Loucy (cell line): ENCODE measurements around the gene AKR1B15.

Experiments used
- H2AFZ ChIP-seq: fragments of 200-600 bp; sonication (generic); 2 replicates; pipeline ENCODE4 v1.6.0; 2016; ENCODE audit warnings: antibody characterized with exemption, mild to moderate bottlenecking, low read length, moderate library complexity
- H3F3A ChIP-seq: fragments of 200-600 bp; 2 replicates; pipeline ENCODE4 v1.6.0; 2016; ENCODE audit warnings: antibody characterized with exemption, low read depth, mild to moderate bottlenecking
- H3K27me3 ChIP-seq: fragments of 200-600 bp; sonication (generic); 2 replicates; pipeline ENCODE4 v1.6.1; 2014; ENCODE audit warnings: low read length, mild to moderate bottlenecking; ENCODE audit not compliant: insufficient read depth, poor library complexity, severe bottlenecking
- H3K36me3 ChIP-seq: fragments of 200-600 bp; sonication (generic); 2 replicates; pipeline ENCODE4 v1.6.1; 2016; ENCODE audit warnings: low read length; ENCODE audit not compliant: insufficient read depth
- H3K4me1 ChIP-seq: fragments of 200-600 bp; sonication (generic); 2 replicates; pipeline ENCODE4 v1.5.1; 2014; ENCODE audit warnings: low read length, mild to moderate bottlenecking; ENCODE audit not compliant: insufficient read depth, poor library complexity, severe bottlenecking
- H3K4me2 ChIP-seq: fragments of 200-600 bp; sonication (generic); 2 replicates; pipeline ENCODE4 v1.6.0; 2014; ENCODE audit warnings: antibody characterized with exemption, low read length, low read depth, mild to moderate bottlenecking; ENCODE audit not compliant: poor library complexity, severe bottlenecking
- H3K4me3 ChIP-seq: fragments of 200-600 bp; sonication (generic); 2 replicates; pipeline ENCODE4 v1.5.1; 2014; ENCODE audit warnings: low read length, mild to moderate bottlenecking, mixed read lengths; ENCODE audit not compliant: poor library complexity, severe bottlenecking
- H3K79me2 ChIP-seq: fragments of 200-600 bp; sonication (generic); 2 replicates; pipeline ENCODE4 v1.6.1; 2014; ENCODE audit warnings: low read length; ENCODE audit not compliant: insufficient read depth
- H3K9ac ChIP-seq: fragments of 200-600 bp; sonication (generic); 2 replicates; pipeline ENCODE4 v1.6.0; 2014; ENCODE audit warnings: mild to moderate bottlenecking, low read depth, low read length, moderate library complexity; ENCODE audit not compliant: poor library complexity, severe bottlenecking
- H3K9me2 ChIP-seq: fragments of 200-600 bp; sonication (generic); replicated peaks from 2 replicates; pipeline ENCODE4 v1.6.1; 2016; ENCODE audit warnings: low read depth, low read length, mixed read lengths
- H3K9me3 ChIP-seq: fragments of 200-600 bp; sonication (generic); 2 replicates; pipeline ENCODE4 v1.6.1; 2014; ENCODE audit warnings: mild to moderate bottlenecking, antibody characterized with exemption, low read length, low read depth; ENCODE audit not compliant: insufficient read depth
- H4K20me1 ChIP-seq: fragments of 200-600 bp; sonication (generic); 2 replicates; pipeline ENCODE4 v1.6.0; 2014; ENCODE audit warnings: antibody characterized with exemption, low read length, mild to moderate bottlenecking; ENCODE audit not compliant: insufficient read depth, poor library complexity, severe bottlenecking
- EZH2phosphoT487 ChIP-seq: fragments of 200-600 bp; IDR thresholded peaks from 2 replicates; pipeline ENCODE4 v1.6.1; 2018; ENCODE audit warnings: antibody characterized with exemption, mild to moderate bottlenecking, moderate library complexity, borderline replicate concordance
- TF ChIP-seq, protein P1 (sequence below): fragments of 200-600 bp; sonication (generic); conservative IDR thresholded peaks from 2 replicates; pipeline ENCODE4 v1.5.1; 2014; ENCODE audit warnings: mild to moderate bottlenecking, antibody characterized with exemption, low read length

AKR1B15 gene

DNA sequence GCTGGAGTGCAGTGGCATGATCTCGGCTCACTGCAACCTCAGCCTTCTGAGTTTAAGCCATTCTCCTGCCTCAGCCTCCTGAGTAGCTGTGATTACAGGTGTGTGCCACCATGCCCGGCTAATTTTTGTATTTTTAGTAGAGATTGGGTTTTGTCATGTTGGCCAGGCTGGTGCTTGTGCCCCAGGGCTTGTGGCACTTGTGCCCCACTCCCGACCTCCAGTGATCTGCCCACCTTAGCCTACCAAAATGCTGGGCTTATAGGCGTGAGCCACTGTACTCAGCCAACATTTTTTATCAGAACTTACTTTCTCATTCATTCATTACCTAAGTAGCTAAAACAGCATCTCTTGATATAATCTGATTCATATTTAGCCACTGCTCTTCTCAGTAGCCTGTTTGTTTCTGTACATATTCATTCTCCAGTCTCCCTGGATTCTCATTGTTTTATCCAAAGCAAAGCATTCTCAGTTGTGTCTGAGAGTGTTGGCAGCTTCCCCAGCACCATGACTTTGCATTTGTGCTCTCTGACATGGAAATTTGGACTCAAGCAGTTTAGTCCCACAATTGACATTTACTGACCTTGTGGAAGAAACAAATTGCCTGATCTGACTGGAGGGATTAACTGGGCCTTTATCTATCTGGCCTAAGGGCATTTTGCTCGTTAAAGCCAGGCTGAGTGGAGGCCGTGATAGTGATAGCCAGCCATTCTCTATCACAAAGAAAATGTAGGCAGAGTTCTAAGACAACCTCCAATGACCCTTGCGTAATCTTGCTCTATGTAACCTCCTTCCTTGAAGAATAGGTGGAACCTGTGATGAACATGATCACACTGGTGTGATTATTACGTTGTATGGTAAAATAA, 44.9 kb downstream of the AKR1B15 start:
- TF ChIP-seq, protein P1, sequence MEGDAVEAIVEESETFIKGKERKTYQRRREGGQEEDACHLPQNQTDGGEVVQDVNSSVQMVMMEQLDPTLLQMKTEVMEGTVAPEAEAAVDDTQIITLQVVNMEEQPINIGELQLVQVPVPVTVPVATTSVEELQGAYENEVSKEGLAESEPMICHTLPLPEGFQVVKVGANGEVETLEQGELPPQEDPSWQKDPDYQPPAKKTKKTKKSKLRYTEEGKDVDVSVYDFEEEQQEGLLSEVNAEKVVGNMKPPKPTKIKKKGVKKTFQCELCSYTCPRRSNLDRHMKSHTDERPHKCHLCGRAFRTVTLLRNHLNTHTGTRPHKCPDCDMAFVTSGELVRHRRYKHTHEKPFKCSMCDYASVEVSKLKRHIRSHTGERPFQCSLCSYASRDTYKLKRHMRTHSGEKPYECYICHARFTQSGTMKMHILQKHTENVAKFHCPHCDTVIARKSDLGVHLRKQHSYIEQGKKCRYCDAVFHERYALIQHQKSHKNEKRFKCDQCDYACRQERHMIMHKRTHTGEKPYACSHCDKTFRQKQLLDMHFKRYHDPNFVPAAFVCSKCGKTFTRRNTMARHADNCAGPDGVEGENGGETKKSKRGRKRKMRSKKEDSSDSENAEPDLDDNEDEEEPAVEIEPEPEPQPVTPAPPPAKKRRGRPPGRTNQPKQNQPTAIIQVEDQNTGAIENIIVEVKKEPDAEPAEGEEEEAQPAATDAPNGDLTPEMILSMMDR: no peak
- TF ChIP-seq EZH2phosphoT487: no peak
- Histone ChIP-seq H3K4me2 (no peak overlapping the region), H3K79me2 (no peaks in the 10 kb centered on the region), H3K4me1 (no peaks in the 10 kb centered on the region), H3F3A (no peaks in the 10 kb centered on the region), H3K9me3 (peaks cover 3% of the 10 kb centered on the region; the same call in 1 of the 2 replicates), H2AFZ (no peak overlapping the region), H4K20me1 (no peaks in the 10 kb centered on the region), H3K9me2 (no peaks in the 10 kb centered on the region), H3K4me3 (no peak overlapping the region), H3K9ac (no peak overlapping the region), H3K36me3 (no peaks in the 10 kb centered on the region), H3K27me3 (no peaks in the 10 kb centered on the region)

DNA sequence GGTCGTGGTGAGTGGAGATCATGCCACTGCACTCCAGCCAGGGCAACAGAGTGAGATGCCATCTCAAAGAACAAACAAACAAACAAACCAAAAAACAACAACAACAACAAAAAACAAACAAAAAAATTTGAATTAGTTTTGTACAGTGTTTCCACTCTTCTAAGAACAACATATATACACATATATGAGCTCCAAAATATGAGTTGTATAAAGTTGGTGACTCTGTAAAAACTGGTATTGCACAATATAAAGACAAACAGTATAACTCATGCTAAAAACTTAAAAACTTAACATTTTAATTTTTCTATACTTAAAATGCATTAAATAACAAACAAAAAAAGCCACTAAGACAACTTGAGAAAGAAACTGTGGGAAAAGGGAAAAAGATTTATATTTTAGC, 46.0 kb downstream of the AKR1B15 start:
- Histone ChIP-seq H2AFZ (no peak overlapping the region), H3K9me3 (peaks cover 3% of the 10 kb centered on the region; the same call in 1 of the 2 replicates), H3K9ac (no peak overlapping the region), H3K36me3 (no peaks in the 10 kb centered on the region), H3K79me2 (no peaks in the 10 kb centered on the region), H3K4me1 (no peaks in the 10 kb centered on the region), H3K27me3 (no peaks in the 10 kb centered on the region), H3F3A (no peaks in the 10 kb centered on the region), H3K4me2 (no peak overlapping the region), H3K4me3 (no peak overlapping the region), H3K9me2 (no peaks in the 10 kb centered on the region), H4K20me1 (no peaks in the 10 kb centered on the region)
- TF ChIP-seq EZH2phosphoT487: no peak
- TF ChIP-seq, protein P1: no peak

DNA sequence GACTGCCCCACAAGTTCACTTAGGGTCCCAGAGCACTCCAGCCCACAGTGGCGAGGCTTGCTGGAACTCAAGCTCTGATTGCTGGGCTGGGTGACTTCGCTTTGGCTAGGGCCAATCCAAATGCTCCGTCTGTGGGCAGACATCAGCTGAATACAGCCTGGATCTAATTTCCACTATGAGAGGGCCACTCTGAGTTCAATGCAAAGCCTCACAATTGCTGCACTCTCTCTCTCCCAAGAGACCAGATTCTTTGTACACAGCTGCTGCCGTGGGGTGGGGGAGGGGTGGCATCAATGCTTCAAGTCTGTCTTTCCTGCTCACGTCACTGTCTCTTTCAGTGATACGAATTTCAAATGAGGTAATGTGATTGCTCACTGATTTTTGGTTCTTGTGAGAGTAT, 50.5 kb downstream of the AKR1B15 start:
- Histone ChIP-seq H4K20me1 (no peaks in the 10 kb centered on the region), H3K4me2 (no peak overlapping the region), H3K9me3 (no peaks in the 10 kb centered on the region), H3K36me3 (no peaks in the 10 kb centered on the region), H3K4me1 (no peaks in the 10 kb centered on the region), H2AFZ (no peak overlapping the region), H3K4me3 (no peak overlapping the region), H3K79me2 (no peaks in the 10 kb centered on the region), H3K9me2 (no peaks in the 10 kb centered on the region), H3F3A (no peaks in the 10 kb centered on the region), H3K9ac (no peak overlapping the region), H3K27me3 (no peaks in the 10 kb centered on the region)
- no peak for TF ChIP-seq EZH2phosphoT487
- TF ChIP-seq, protein P1: no peak
